GM12891 (cell line): ENCODE data around the gene PCSK9.
"Not testable (repeated sequence)": the region's sequence is repeated elsewhere in the genome, so short reads cannot be mapped to it uniquely, and the experiment has no call there.

ENCODE experiments used
- DNase-seq: peaks from one replicate; pipeline ENCODE4 v3.0.0; 2011; ENCODE audit warnings: low spot score; ENCODE audit not compliant: insufficient read length
- FAIRE-seq: peaks from 2 replicates; lab custom pipeline; 2011; peaks lifted over from hg19 to GRCh38; lab: Jason Lieb, UNC
- PAX5 ChIP-seq: IDR thresholded peaks from 2 replicates; pipeline ENCODE4 v1.6.1; 2011; ENCODE audit warnings: low read length, moderate library complexity, mild to moderate bottlenecking; ENCODE audit not compliant: insufficient read depth, severe bottlenecking
- POLR2A ChIP-seq: IDR thresholded peaks from 2 replicates; pipeline ENCODE4 v1.6.1; 2011; ENCODE audit warnings: low read depth, low read length, control low read depth
- POLR2AphosphoS5 ChIP-seq: IDR thresholded peaks from 2 replicates; pipeline ENCODE4 v1.6.1; 2011; ENCODE audit warnings: low read depth, low read length, control low read depth
- POU2F2 ChIP-seq: IDR thresholded peaks from 2 replicates; pipeline ENCODE4 v1.6.1; 2011; ENCODE audit warnings: low read depth, mild to moderate bottlenecking, control low read depth, low read length, moderate library complexity
- SPI1 ChIP-seq: IDR thresholded peaks from 2 replicates; pipeline ENCODE4 v1.6.1; 2011; ENCODE audit warnings: low read depth, low read length, control low read depth
- TAF1 ChIP-seq: IDR thresholded peaks from 2 replicates; pipeline ENCODE4 v1.6.1; 2011; ENCODE audit warnings: low read depth, low read length, control low read depth

Gene PCSK9

DNA sequence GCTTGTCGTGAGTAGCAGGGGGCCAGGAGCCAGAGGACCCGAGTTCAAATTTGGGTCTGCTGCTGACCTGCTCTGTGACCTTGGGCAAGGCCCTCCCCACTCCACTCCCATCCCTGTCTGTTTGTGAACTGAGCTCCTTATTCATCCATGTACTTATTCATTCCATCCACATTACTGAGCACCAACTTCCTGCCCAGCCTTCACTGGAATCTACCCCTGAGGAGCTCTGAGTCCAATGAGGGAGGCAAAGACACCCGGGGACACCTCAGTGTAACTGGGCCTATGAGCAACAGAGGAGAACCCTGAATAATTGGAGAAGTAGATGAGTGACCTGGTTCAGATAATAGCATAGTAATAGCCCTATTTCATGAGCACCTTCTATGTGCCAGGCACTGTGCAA lies 31.7 kb upstream of the PCSK9 start:
- DNase-seq (no peak), FAIRE-seq (no peak)
- TF ChIP-seq POLR2AphosphoS5, result no peak
- no peak for TF ChIP-seq PAX5
- TF ChIP-seq POLR2A, result no peak
- no peak for TF ChIP-seq SPI1
- no peak for TF ChIP-seq POU2F2
- no peak for TF ChIP-seq TAF1

DNA sequence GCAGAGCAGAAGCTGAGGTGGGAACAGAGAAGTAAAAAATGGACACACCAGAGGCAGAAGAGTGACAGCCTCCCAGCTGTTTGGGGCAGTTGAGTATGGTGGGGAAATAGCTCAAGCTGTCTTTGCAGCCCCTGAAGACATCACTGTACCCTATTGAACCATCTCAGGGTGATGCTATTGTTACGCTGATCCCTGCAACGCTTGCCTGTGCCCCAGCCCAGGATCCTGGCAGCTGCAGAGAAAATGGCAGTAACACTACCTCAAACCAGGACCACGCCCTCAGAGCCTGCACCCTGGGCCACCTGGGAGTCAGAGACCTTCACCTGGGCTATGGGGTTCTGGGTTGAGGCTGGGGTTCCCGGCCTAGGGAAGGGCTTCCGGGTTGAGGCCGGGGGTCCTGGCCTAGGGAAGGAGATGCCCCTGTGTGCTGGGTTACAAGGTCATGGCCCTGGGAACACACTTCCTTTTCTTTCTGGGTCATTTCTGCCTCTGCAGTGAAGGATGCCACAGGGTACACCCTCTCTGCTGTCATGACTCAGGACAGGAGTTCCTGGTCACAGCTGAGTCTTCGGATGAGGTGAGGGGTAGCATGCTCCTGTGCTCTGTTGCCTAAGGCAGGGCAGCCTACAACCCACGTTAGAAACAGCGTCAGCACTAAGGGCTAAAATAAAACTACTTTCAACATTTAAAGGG lies 29.0 kb upstream of the PCSK9 start:
- no peak for TF ChIP-seq SPI1
- TF ChIP-seq POLR2AphosphoS5, result no peak
- no peak for TF ChIP-seq POLR2A
- TF ChIP-seq TAF1, result no peak
- DNase-seq, result no peak
- no peak for FAIRE-seq

GRCh38 chr1:55010887-55011217 lies 28.5 kb upstream of the PCSK9 start:
- no peak for DNase-seq
- no peak for FAIRE-seq

GRCh38 chr1:55012661-55013060 lies 26.7 kb upstream of the PCSK9 start:
- TF ChIP-seq TAF1 (no peak), POU2F2 (no peak), POLR2A (no peak), POLR2AphosphoS5 (no peak), SPI1 (no peak), PAX5 (no peak)
- no peak for DNase-seq
- FAIRE-seq, result no peak

More at GRCh38 chr1:55010887-55011217, 28.5 kb upstream of the PCSK9 start:
- TF ChIP-seq POLR2A (no peak), POU2F2 (no peak), SPI1 (no peak), PAX5 (no peak), POLR2AphosphoS5 (no peak), TAF1 (no peak)

- TF ChIP-seq TAF1, result no peak
- no peak for TF ChIP-seq POLR2AphosphoS5
- no peak for FAIRE-seq
- DNase-seq, result no peak
Measured at GRCh38 chr1:55015123-55015522, 24.2 kb upstream of the PCSK9 start.

DNA sequence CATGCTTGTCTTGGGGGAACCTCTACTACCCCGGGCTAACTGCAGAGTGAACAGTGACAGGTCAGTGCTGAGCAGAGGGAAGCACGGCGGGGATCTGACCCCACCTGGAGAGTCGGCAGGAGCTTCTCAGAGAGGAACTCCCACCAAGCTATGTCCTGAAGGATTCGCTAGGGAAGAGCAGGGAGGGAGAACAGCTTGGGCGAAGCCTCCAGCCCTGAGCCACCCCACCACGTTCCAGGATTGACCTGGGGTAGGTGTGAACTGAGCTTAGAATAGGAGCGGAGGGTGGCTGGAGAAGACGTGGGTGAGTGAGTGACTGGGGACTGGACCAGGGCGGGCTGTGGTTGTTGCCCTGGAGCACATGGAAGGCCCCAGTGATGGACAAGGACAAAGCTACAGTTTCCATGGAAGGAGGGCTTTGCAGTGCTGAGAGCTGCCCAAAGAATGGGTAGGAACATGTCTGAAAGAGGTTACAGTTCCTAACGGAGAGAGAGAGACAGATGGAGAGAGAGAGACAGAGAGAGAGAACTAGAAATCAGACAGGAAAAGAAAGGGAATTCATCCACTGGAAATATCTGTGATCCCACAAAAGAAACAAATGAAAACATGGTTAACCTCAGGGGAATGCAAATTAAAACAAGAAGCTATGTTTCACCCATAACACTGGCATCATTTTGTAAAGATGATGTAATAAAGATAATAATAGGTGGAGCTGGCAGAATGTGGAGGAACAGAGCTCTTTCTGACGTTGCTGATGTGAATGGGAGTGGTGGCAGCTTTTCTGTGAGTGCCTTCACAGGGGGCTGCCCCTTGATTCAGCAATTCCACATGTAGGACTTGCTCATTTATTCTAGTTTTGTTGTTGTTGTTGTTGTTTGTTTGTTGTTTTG lies 23.4 kb upstream of the PCSK9 start:
- no peak for TF ChIP-seq SPI1
- no peak for TF ChIP-seq POLR2A
- no peak for TF ChIP-seq POU2F2
- TF ChIP-seq PAX5, result no peak
- DNase-seq (no peak), FAIRE-seq (no peak)

- DNase-seq (no peak), FAIRE-seq (no peak)
- no peak for TF ChIP-seq SPI1
- no peak for TF ChIP-seq POLR2AphosphoS5
- no peak for TF ChIP-seq PAX5
- TF ChIP-seq POU2F2, result no peak
- no peak for TF ChIP-seq TAF1
- TF ChIP-seq POLR2A, result no peak
Measured at GRCh38 chr1:55018395-55018794, 21.0 kb upstream of the PCSK9 start.

DNA sequence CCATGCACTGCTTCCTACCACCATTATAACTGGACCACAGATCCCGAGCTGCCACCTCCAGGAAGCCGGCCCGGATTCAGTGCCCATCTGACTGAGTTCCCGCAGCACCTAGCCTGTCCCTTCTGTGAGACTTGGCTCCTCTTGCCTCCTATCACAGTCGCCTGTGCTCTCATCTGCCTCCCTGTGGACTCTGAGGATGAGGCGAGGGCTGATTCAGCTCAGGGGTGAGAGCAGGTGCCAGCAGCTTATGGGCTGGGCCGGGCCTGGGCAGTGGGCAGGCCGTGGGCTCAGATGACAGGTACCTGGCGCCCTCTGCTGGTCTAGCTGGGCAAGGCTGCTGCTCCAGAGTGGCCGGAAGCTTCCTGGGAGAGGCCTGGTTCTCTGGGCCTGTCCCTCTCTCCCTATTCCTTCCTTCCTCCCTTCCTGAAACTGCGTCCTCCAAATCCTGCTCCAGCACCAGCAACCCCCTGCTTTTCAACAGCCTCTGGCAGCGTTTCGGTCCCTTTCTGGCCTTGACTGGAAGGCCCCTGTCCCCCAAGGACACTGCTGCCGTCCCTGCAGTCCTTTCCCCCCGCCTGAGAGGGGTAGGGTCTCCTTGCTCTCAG lies 17.3 kb upstream of the PCSK9 start:
- TF ChIP-seq POLR2AphosphoS5, result no peak
- FAIRE-seq (peak; percentile 91), DNase-seq (peak; percentile 80)

DNA sequence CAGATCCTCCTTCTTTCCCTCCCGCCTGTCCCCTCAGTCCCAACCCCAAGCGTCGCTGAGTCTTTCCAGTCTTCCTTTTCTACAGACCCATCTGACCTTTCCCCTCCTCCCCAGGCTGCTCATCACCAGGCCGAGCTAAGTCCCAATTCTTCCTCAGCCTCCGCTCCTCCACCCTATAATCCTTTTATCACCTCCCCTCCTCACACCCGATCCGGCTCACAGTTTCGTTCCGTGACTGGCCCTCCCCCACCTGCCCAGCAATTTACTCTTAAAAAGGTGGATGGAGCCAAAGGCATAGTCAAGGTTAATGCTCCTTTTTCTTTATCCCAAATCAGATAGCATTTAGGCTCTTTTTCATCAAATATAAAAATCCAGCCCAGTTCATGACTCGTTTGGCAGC lies 15.2 kb upstream of the PCSK9 start:
- not testable (repeated sequence) for FAIRE-seq, DNase-seq

- not testable (repeated sequence) for DNase-seq, FAIRE-seq
Measured at GRCh38 chr1:55026682-55027081, 12.7 kb upstream of the PCSK9 start.

DNA sequence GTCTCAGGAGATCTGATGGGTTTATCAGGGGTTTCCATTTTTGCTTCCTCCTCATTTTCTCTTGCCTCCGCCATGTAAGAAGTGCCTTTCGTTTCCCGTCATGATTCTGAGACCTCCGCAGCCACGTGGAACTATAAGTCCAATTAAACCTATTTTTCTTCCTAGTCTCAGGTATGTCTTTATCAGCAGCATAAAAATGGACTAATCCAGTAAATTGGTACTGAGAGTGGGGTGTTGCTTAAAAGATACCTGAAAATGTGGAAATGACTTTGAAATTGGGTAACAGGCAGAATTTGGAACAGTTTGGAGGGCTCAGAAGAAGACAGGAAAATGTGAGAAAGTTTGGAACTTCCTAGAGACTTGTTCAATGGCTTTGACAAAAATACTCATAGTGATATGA lies 8.2 kb upstream of the PCSK9 start:
- DNase-seq, FAIRE-seq: not testable (repeated sequence)
